ENCODE measurements around the gene NAP1L1.

Gene NAP1L1

GRCh38 chr12:76037130-76038103 is 47.1 kb downstream of the NAP1L1 start:
- peak; percentile 92 to 93 for DNase-seq (ENCODE audit: low read depth in 2 of 2)
- no peak overlapping the region for H3K4me3 ChIP-seq (replicated peaks in 1 of 2; ENCODE audit: low read depth in 2 of 2, low read length in 2 of 2)
- peak; percentile 79 for TF ChIP-seq CTCF (IDR thresholded peaks at IDR 0.05; ENCODE audit: low read depth, low read length)

GRCh38 chr12:76035045-76035444 is 49.4 kb downstream of the NAP1L1 start:
- no peak for TF ChIP-seq CTCF (IDR thresholded peaks at IDR 0.05; ENCODE audit: low read depth, low read length)
- DNase-seq (ENCODE audit: low read depth in 2 of 2), result no peak
- H3K4me3 ChIP-seq (replicated peaks in 1 of 2; ENCODE audit: low read depth in 2 of 2, low read length in 2 of 2), result no peak overlapping the region

GRCh38 chr12:76033081-76034011 is 51.1 kb downstream of the NAP1L1 start:
- H3K4me3 ChIP-seq (replicated peaks in 1 of 2; ENCODE audit: low read depth in 2 of 2, low read length in 2 of 2), result peak overlapping the region; percentile 78 to 96
- peak; percentile 44 to 69 for DNase-seq (ENCODE audit: low read depth in 2 of 2)

GRCh38 chr12:76032043-76032981 is 52.2 kb downstream of the NAP1L1 start:
- TF ChIP-seq CTCF (IDR thresholded peaks at IDR 0.05; ENCODE audit: low read depth, low read length), result no peak
- H3K4me3 ChIP-seq (replicated peaks in 1 of 2; ENCODE audit: low read depth in 2 of 2, low read length in 2 of 2), result peak overlapping the region; percentile 78 to 96
- peak; percentile 74 to 77 for DNase-seq (ENCODE audit: low read depth in 2 of 2)

More at GRCh38 chr12:76033081-76034011, 51.1 kb downstream of the NAP1L1 start:
- no peak for TF ChIP-seq CTCF (IDR thresholded peaks at IDR 0.05; ENCODE audit: low read depth, low read length)

- peak; percentile 98 to 99 for DNase-seq (ENCODE audit: low read depth in 2 of 2)
- TF ChIP-seq CTCF (IDR thresholded peaks at IDR 0.05; ENCODE audit: low read depth, low read length), result peak; percentile 58
Observed at GRCh38 chr12:76031414-76032042, 53.0 kb downstream of the NAP1L1 start, which contains the start of gene PHLDA1. PHLDA1 (minus strand) TSS chr12:76031776.

More at GRCh38 chr12:76031414-76032042, 53.0 kb downstream of the NAP1L1 start, which contains the start of gene PHLDA1:
- peak within 1 kb of the TSS; percentile 78 to 96 for H3K4me3 ChIP-seq (replicated peaks in 1 of 2; ENCODE audit: low read depth in 2 of 2, low read length in 2 of 2)
